K562 (cell line): ENCODE measurements around the gene MRPL58. TPM values are rescaled to one million over a fixed set of nuclear protein-coding genes. Genes with fewer than 3 reads are reported as not detected.

Experiments
- ARID2 ChIP-seq: fragments of 450-650 bp; IDR thresholded peaks from 2 replicates; pipeline ENCODE4 v1.6.1; 2017; ENCODE audit warnings: antibody characterized with exemption, mild to moderate bottlenecking
- ARID4B ChIP-seq: sonication (generic); formaldehyde crosslinking; IDR thresholded peaks from 2 replicates; pipeline ENCODE4 v1.8.0; 2022; ENCODE audit warnings: mild to moderate bottlenecking, missing genetic modification reagents
- CSDE1 ChIP-seq, 2 experiments: fragments of 450-650 bp; IDR thresholded peaks; 2 replicates each; pipeline ENCODE4 v1.6.1; 2016; ENCODE audit warnings: mild to moderate bottlenecking in 1 of 2
- HMG20B ChIP-seq: fragments of 250-450 bp; sonication (Bioruptor Pico); IDR thresholded peaks from 2 replicates; pipeline ENCODE4 v1.5.0; 2021; ENCODE audit warnings: mild to moderate bottlenecking
- HNRNPL ChIP-seq: fragments of 200-400 bp; formaldehyde crosslinking; IDR thresholded peaks from 2 replicates; pipeline ENCODE4 v1.6.1; 2017; ENCODE audit warnings: low read depth, mild to moderate bottlenecking, low read length
- MAX ChIP-seq: sonication (generic); formaldehyde crosslinking; IDR thresholded peaks from 2 replicates; pipeline ENCODE4 v1.9.0; 2022; ENCODE audit warnings: mild to moderate bottlenecking, missing genetic modification reagents
- MTA2 ChIP-seq: fragments of 450-650 bp; IDR thresholded peaks from 2 replicates; pipeline ENCODE4 v1.6.1; 2016; ENCODE audit warnings: low read depth
- SETDB1 ChIP-seq: IDR thresholded peaks from one replicate; pipeline ENCODE4 v1.6.1; 2012; ENCODE audit warnings: low read length, control low read depth, inconsistent platforms
- SRSF1 ChIP-seq: fragments of 200-400 bp; formaldehyde crosslinking; IDR thresholded peaks from 2 replicates; pipeline ENCODE4 v1.6.1; 2017; ENCODE audit warnings: mild to moderate bottlenecking, low read depth, low read length, moderate library complexity
- ZNF398 ChIP-seq: fragments of 250-450 bp; sonication (Bioruptor Pico); IDR thresholded peaks from 2 replicates; pipeline ENCODE4 v1.8.0; 2021; ENCODE audit warnings: moderate library complexity, mild to moderate bottlenecking, inconsistent platforms
- ZNF57 ChIP-seq: fragments of 450-650 bp; formaldehyde crosslinking; IDR thresholded peaks from 2 replicates; pipeline ENCODE4 v1.4.0; 2020; ENCODE audit warnings: mild to moderate bottlenecking, moderate library complexity
- ZNF644 ChIP-seq: fragments of 200-800 bp; sonication (Bioruptor generic); IDR thresholded peaks from 2 replicates; pipeline ENCODE4 v1.6.1; 2016; ENCODE audit warnings: low read depth, missing genetic modification characterization, missing compliant biosample characterization
- polyA plus RNA-seq, 8 experiments: library from polyadenylated mRNA; depleted of rRNA in 4 of 8; stranded (reverse) in 5 of 8; unstranded in 3 of 8; fragments of >200 nt; fragmentation: Nextera tagmentation in 2 of 8; fragmentation: Illumina TruSeq in 1 of 8; extraction: Ambion mirVana in 2 of 8; extraction: Trizol in 1 of 8; gene quantifications; 2 replicates each; pipeline versions ENCODE4 v1.2.1 to v1.2.3, GENCODE V29; 2011 to 2014; ENCODE audit warnings: inconsistent platforms in 1 of 8, missing spikeins in 1 of 8
- total RNA-seq, 7 experiments: library from RNA; depleted of rRNA in 6 of 7; stranded (reverse); fragments of >200 nt in 6 of 7; fragmentation: Illumina TruSeq in 2 of 7; extraction: Trizol in 2 of 7; gene quantifications; 2 replicates each; pipeline versions ENCODE4 v1.2.1 to v1.2.3, GENCODE V29; 2011 to 2021; ENCODE audit warnings: low replicate concordance in 1 of 7

The MRPL58 gene
- total and polyA plus RNA-seq, 9 of the 15 experiments (the other 6 are each of a cell fraction or from before 2014, with no cell fraction given) = 30.8 to 107 (median 72.4) TPM

- TF ChIP-seq ZNF398 (CRISPR knock-in tag) = no peak
- no peak for TF ChIP-seq MAX (CRISPR knock-in tag)
- no peak for TF ChIP-seq ZNF644
- no peak for TF ChIP-seq HNRNPL
- TF ChIP-seq SETDB1 = no peak
- TF ChIP-seq ZNF57 (CRISPR knock-in tag) = no peak
- TF ChIP-seq MTA2 = no peak
- TF ChIP-seq ARID4B (CRISPR knock-in tag) = no peak
- no peak for TF ChIP-seq ARID2
- no peak for TF ChIP-seq SRSF1
- TF ChIP-seq CSDE1 (IDR thresholded peaks at IDR 0.05) = no peak
- no peak for TF ChIP-seq HMG20B (CRISPR knock-in tag)
These were observed 53.2 kb downstream of the MRPL58 start (continued) for GRCh38 chr17:75065562-75066151.
